ENCODE data around the gene CDC42EP5.

DNA sequence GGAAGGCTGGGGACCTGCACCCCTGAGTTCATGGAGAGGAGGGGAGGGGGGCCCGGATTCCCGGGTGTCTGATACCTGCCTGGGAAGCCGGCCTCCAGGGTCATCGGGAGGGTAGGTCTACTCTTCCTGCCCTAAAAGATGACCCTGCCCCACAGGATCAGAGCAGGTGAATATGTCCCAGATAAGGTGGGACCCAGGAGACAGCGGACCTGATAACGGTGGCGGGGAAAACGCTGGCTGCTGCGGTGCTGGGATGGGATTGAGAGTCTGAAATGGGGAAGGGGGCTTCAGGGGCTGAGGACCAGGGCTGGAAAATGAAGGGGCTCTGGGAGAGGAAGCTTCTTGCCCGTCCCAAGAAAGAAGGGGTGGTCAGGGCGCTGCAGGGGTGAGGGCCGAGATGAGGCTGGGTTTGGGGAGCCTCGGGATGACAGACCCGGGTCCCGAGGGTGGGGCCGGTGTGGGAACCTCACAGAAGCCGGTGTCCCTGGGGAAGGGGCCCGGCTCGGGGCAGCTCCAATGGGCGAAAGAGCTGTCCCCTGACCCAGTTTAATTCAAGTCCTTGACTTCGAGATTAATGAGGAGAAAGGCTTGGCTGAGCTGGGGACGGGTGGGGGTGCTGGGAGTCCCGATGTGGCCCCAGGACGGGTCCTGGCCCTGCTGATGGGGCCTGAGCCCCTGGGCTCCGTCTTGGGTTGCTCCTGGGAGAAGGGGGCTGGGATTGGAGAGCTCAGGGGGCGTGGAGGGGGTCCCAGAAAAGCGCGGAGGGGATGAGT is 57.0 kb downstream of the CDC42EP5 start:
- TF ChIP-seq CTCF (IDR thresholded peaks at IDR 0.05; ENCODE audit: low read depth, low read length, poor library complexity, severe bottlenecking) (no peak), EZH2phosphoT487 (IDR thresholded peaks at IDR 0.05; ENCODE audit: borderline replicate concordance, low read length) (no peak)
